GM18502 (cell line): Measurements from ENCODE around the gene BLVRB.
A peak's percentile ranks its signal among the peaks of the same experiment; 100 is the strongest.

ENCODE experiments used
- ATAC-seq: cut with Tn5 transposase; IDR thresholded peaks from one replicate; pipeline ENCODE4 v1.9.1; 2021; ENCODE audit warnings: mild to moderate bottlenecking; ENCODE audit not compliant: unreplicated experiment, poor library complexity

The BLVRB gene

GRCh38 chr19:40425450-40426287 is 39.9 kb downstream of the BLVRB start, which contains the start of gene SERTAD1:
Gene SERTAD1, minus strand, starts transcription at chr19:40425992. Its CDS starts 2,446 bp downstream, at chr19:40423546.
- ATAC-seq, result peak; percentile 75

- peak; percentile 2 for ATAC-seq
These were observed 40.7 kb downstream of the BLVRB start for GRCh38 chr19:40424637-40425449.

GRCh38 chr19:40423938-40424337 is 41.6 kb downstream of the BLVRB start:
- ATAC-seq, result no peak

- ATAC-seq, result no peak
These were observed 42.6 kb downstream of the BLVRB start for GRCh38 chr19:40422748-40423566.

DNA sequence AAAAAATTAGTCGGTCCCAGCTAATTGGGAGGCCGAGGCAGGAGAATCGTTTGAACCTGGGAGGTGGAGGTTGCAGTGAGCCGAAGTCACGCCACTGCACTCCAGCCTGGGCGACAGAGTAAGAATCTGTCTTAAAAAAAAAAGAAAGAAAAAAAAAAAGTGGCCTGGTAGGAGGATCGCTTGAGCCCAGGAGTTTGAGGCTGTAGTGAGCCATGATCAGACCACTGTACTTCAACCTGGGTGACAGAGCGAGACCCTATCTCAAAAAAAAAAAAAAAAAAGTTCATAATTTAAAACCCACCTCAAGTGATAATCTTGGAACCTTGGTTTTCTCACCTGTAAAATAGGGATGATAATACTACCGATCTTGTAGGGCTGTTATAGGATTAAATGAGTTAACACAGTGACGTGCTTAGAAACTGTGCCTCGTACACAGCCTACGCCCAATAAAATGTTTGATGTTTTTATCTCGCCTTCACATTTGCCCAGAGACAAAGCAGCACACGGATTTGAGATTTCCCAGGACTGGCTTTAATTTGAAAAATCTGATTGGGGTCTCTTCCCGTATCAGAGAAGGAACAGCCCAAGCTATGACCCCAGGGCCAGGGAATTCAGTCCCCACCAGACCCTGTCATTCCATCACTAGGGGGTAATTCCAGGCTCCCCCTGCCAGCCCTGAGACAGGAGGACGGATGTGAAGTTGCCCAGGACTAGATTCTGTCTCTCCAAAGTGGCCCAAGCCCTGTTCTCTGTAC is 43.4 kb downstream of the BLVRB start:
- ATAC-seq, result no peak

GRCh38 chr19:40420766-40421765 is 44.5 kb downstream of the BLVRB start:
- peak; percentile 43 for ATAC-seq

DNA sequence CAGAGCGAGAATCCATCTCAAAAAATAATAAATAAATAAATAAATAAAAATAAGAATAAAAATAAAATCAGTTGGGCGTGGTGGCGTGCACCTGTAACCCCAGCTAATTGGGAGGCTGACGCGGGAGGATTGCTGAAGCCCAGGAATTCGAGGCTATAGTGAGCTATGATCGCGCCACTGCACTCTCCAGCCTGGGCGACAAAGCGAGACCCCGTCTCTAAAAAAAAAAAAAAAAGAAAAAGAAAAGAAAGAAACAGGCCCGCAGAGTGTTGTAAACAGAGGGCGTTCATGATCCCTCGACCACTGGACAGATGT is 45.1 kb downstream of the BLVRB start:
- no peak for ATAC-seq

- no peak for ATAC-seq
These were observed 45.8 kb downstream of the BLVRB start for GRCh38 chr19:40419780-40420179.

DNA sequence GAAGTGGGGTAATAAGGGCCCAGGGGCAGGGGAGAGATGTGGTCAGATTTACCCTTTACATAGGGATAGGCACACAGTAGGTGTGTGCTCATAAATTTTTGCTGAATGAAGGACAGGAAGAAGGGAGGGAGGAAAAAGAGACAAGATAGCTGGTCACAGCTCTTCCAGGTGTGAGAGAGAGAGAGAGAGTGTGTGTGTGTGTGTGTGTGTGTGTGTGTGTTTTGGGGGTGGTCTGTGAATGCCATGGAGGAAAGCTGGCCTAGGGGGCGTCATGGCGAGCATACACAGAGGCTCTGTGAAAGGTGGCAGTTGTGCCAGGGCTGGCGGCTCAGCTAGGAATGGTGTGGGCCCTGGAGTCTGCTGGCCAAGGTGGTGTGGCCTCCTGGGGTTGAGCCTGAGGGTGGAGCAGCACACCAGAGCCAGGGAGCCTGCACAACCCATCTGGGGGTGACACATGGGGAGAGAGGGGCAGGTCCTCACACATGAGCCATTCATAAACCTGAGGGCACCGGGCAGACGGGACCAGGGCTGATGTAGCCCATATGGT is 46.4 kb downstream of the BLVRB start:
- no peak for ATAC-seq

DNA sequence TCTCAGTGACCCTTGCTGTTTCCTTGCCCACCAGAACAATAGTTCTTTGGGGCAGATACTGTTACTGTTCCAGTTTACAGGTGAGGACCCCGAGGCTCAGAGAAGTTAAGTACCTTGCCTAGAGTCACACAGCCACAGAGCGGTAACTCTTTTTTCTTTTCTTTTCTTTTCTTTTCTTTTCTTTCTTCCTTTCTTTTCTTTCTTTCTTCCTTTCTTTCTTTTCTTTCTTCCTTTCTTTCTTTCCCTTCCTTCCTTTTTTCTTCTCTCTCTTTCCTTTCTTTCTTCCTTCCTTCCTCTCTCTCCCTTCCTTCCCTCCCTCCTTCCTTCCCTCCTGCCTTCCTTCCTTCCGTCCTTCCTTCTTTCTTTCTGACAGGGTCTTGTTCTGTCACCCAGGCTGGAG is 47.5 kb downstream of the BLVRB start:
- no peak for ATAC-seq

DNA sequence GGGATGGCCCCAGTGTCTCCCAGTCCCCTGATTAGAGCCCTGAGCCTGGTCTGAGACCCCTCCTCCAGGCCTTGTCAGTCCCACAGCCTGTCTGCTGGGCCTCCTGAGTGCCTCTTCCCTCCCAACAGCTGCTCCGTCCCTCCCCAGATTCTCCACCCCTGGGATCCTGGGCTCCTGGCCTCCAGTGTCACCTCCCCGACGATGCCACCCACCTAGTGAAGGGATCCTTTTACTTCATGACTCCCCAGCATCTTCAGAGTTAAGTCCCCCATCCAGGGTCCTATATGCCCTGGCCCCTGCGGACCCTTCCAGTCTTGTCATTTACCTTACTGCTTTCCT is 47.9 kb downstream of the BLVRB start:
- no peak for ATAC-seq

GRCh38 chr19:40416918-40417642 is 48.5 kb downstream of the BLVRB start:
- ATAC-seq, result no peak

DNA sequence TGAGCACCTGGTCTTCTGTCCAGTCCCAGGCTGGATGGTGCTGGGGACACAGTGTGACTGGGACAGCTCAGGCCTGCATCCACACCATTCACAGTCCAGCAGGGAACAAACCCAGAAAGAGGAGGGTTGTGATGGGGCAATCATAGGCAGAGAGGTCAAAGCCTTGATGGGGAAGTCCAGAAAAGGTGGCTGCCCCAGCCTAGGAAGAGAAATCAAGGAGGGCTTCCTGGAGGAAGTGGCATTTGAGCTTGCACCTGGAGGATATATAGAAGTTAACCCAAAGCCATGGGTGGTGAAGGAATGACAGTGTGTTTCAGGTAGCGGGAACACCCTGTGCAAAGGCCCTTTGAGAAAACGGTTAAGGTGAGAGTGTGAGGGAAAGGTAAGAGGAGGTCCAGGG is 49.8 kb downstream of the BLVRB start:
- ATAC-seq, result no peak

GRCh38 chr19:40414542-40415535 is 50.7 kb downstream of the BLVRB start:
- no peak for ATAC-seq

DNA sequence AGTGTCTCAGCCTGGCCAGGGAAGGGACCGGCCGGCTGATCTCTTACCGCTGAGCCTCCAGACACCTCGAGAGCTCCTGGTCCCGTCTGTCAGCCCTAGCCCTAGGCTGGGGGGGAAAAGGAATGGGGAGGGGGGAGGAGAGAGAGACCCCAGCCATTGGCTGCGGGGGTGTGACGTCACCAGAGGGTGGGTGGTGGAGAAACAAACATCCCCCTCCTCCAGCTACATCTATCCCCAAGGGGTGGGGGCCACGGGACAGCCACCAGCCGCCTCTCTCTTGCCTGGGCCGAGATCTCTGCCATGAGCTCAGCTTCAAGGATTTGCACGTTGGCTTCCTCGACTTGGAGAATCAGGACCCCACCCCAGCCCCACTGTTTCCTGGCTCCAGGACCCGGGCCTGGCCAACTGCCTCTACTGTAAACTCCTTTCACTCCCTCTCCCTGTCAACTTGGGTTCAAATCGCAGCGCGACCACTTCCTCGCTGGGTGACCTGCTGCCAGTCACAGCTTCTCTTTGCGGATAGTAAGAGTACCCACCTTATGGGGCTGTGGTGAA is 52.2 kb downstream of the BLVRB start, which contains the start of gene PRX:
PRX (minus strand) TSS at position 88 of the 555 bp plus-strand sequence. CDS start 5,446 bp downstream, outside the sequence.
- ATAC-seq, result no peak

GRCh38 chr19:40412866-40413265 is 52.7 kb downstream of the BLVRB start:
- ATAC-seq, result no peak
